B cell (primary cell): ENCODE results near the gene BCO2.

Source experiments
- CTCF ChIP-seq: fragments of 200-600 bp; IDR thresholded peaks from one replicate; pipeline ENCODE4 v1.8.0; 2022; ENCODE audit warnings: antibody characterized with exemption, mild to moderate bottlenecking
- EZH2 ChIP-seq: IDR thresholded peaks from 2 replicates; pipeline ENCODE4 v1.6.1; 2012; ENCODE audit warnings: borderline replicate concordance, low read depth, mild to moderate bottlenecking, moderate library complexity, low read length; ENCODE audit not compliant: insufficient read depth, poor library complexity, severe bottlenecking

GRCh38 chr11:112226831-112227401, 51.6 kb downstream of the BCO2 start:
- TF ChIP-seq CTCF (no peak), EZH2 (no peak)
